PFSK-1 (cell line): Measurements from ENCODE around the gene CCDC106.

Experiments
- FOXP2 ChIP-seq: optimal IDR thresholded peaks from 2 replicates; pipeline ENCODE3; 2011; ENCODE audit warnings: borderline replicate concordance, control low read depth, inconsistent platforms; ENCODE audit not compliant: insufficient read depth; ENCODE audit errors: extremely low read length, extremely low read depth
- POLR2AphosphoS5 ChIP-seq: IDR thresholded peaks from 2 replicates; pipeline ENCODE4 v1.6.1; 2012; ENCODE audit warnings: low read depth, mild to moderate bottlenecking, control low read depth, low read length, moderate library complexity
- REST ChIP-seq, 2 experiments: IDR thresholded peaks; 2 replicates each; pipeline versions ENCODE4 v1.6.1 to v1.8.0; 2011 to 2012; ENCODE audit warnings: low read depth in 2 of 2, low read length in 2 of 2, control low read depth in 1 of 2, inconsistent platforms in 1 of 2, mild to moderate bottlenecking in 1 of 2, moderate library complexity in 1 of 2; ENCODE audit not compliant: insufficient read depth in 1 of 2
- SIN3A ChIP-seq: IDR thresholded peaks from 2 replicates; pipeline ENCODE4 v1.6.1; 2012; ENCODE audit warnings: mild to moderate bottlenecking, low read length, moderate library complexity, borderline replicate concordance; ENCODE audit not compliant: insufficient read depth
- TAF1 ChIP-seq: IDR thresholded peaks from 2 replicates; pipeline ENCODE4 v1.6.1; 2012; ENCODE audit warnings: low read length, control low read depth, borderline replicate concordance; ENCODE audit not compliant: insufficient read depth

The CCDC106 gene

GRCh38 chr19:55672418-55672817, 24.4 kb downstream of the CCDC106 start:
- TF ChIP-seq TAF1 (no peak), POLR2AphosphoS5 (no peak), REST (IDR thresholded peaks at IDR 0.05; ENCODE audit: insufficient read depth in 1 of 2, low read depth in 2 of 2, low read length in 2 of 2) (no peak), SIN3A (no peak), FOXP2 (no peak)

GRCh38 chr19:55673465-55673864, 25.5 kb downstream of the CCDC106 start:
- TF ChIP-seq SIN3A (no peak), POLR2AphosphoS5 (no peak), TAF1 (no peak), FOXP2 (no peak), REST (IDR thresholded peaks at IDR 0.05; ENCODE audit: insufficient read depth in 1 of 2, low read depth in 2 of 2, low read length in 2 of 2) (no peak)

- TF ChIP-seq FOXP2: no peak
- TF ChIP-seq TAF1: no peak
- no peak for TF ChIP-seq SIN3A
- TF ChIP-seq POLR2AphosphoS5: no peak
- TF ChIP-seq REST (IDR thresholded peaks at IDR 0.05; ENCODE audit: insufficient read depth in 1 of 2, low read depth in 2 of 2, low read length in 2 of 2): no peak
These were observed 25.9 kb downstream of the CCDC106 start for GRCh38 chr19:55673889-55674288.

DNA sequence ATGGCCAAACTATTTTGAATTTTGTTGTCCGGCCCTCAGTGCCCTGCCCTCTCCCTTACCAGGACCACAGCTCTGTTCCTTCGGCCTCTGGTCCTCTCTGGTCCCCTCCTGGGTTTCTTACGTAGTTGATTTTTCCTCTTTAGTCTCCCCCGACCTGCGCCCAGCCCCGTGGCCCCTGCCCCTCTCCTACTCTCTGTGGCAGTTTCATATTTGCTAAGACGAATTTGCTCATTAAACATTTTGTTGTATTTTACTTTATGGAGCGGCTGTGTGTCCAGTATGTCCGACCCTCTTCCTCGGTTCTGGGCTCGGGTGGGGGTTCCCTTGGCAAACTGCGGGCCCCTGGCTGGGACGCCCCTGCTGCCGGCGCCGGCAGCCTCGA, 26.4 kb downstream of the CCDC106 start:
- TF ChIP-seq POLR2AphosphoS5 (no peak), TAF1 (no peak), FOXP2 (no peak), SIN3A (no peak), REST (IDR thresholded peaks at IDR 0.05; ENCODE audit: insufficient read depth in 1 of 2, low read depth in 2 of 2, low read length in 2 of 2) (no peak)
